Raji (cell line): ENCODE data around the gene HK2.

ENCODE experiments used
- POLR2A ChIP-seq: IDR thresholded peaks from 2 replicates; pipeline ENCODE4 v1.6.1; 2011; ENCODE audit warnings: low read depth, low read length, control low read depth; ENCODE audit not compliant: insufficient read depth

The HK2 gene

DNA sequence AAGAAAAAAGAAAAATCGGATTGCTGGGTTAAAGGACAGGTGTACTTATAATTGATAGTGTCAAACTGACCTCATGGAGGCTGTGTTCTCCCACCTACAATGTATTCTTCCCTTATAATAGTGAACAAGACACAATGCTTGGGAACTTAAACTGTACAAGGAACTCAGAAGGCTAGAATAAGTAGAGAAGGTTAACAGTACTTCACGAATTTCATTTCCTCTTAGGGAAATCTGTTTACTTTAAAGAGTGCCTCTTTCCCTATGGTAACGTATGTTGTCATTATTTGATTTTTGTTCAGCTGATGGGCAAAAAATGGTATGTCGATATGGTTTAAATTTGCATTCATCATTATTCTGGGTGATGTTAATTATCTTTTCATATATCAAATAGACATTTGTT, 9.2 kb upstream of the HK2 start:
- TF ChIP-seq POLR2A: no peak

DNA sequence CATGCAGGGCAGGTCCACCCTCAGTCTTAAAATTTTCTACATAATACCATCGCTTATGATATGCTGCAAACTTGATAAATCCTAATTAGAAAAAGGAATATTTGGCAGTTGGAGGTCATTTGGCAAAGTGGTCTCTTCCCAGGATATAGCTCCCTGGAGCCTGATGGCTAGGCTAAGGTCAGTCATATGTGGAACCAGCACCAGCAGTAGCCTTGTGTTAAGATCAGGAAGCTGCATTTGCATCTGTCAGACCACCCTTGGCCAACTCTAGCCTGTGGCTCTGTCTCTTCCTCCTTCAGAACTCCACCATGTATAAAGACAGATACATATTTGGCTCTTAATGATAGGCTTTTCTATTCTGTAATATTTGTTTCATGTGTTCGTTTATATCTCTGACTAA, 5.4 kb upstream of the HK2 start:
- no peak for TF ChIP-seq POLR2A

- no peak for TF ChIP-seq POLR2A
Measured at GRCh38 chr2:74831693-74832530, 2.0 kb upstream of the HK2 start.

GRCh38 chr2:74834792-74835755, 1.1 kb downstream of the HK2 start:
- peak; percentile 68 for TF ChIP-seq POLR2A

- TF ChIP-seq POLR2A: no peak
Measured at GRCh38 chr2:74835831-74836674, 2.1 kb downstream of the HK2 start.

GRCh38 chr2:74836675-74837401, 2.9 kb downstream of the HK2 start:
- TF ChIP-seq POLR2A: no peak

DNA sequence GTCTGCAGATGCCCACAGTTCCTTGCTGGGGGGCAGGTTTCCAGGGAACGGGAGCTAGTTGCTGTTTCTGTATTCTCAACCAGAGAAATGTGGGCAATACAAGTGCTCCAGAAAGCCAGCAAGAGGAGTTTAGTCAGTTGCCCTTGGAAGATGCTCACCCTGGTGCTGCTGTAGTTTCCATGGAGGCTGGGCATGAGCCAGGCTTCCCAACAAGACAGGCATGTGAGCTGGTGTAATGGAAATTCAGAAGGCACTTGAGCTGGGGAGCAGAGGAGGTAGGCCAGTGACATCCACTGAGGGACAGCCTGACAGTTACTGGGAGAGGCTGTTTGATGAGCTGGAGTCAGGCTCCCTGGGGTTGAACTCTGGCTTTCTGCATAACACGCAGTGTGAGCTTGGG, 7.7 kb downstream of the HK2 start:
- TF ChIP-seq POLR2A: no peak

- no peak for TF ChIP-seq POLR2A
Measured at GRCh38 chr2:74843433-74843832, 9.5 kb downstream of the HK2 start.

- TF ChIP-seq POLR2A: no peak
Measured at GRCh38 chr2:74843899-74844298, 10.0 kb downstream of the HK2 start.

DNA sequence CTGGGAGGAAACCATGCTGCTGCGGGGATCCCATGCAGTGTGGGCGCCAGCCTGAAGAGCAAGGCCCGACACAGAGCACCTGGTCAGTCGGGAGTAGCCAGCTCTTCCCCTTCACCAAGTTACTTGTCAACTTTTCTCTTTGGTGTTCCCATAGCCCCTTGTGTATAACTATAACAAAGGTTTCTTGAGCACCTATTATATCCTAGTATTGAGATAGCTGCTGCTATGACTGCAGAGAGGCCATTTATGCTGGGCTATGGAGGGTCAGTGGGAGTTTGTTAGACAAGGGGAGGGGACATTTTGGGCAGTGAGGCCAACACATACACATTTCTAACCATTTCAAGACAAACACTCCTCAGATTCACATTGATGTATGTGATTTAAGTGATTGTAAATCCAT, 10.8 kb downstream of the HK2 start:
- no peak for TF ChIP-seq POLR2A

- TF ChIP-seq POLR2A: no peak
Measured at GRCh38 chr2:74845217-74845751, 11.4 kb downstream of the HK2 start.

DNA sequence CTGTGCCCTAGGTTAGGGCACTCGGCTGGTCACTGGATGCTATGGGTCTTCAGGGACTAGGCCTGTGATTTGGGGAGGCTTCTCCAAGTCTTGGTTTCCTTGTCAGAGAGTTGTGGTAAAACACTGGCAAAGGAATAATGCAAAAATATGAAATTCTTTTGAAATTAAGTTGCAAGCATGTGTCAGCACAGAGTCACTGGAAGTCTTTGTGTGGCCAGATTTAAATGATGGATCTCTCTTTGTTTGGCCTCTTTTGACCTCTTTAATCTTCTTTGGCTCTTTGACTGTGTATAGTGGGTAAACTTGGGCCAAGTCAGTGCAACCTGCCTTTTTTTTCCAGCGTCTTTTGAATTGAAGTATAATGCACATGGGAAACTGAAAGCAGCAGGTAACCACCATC, 12.1 kb downstream of the HK2 start:
- no peak for TF ChIP-seq POLR2A

DNA sequence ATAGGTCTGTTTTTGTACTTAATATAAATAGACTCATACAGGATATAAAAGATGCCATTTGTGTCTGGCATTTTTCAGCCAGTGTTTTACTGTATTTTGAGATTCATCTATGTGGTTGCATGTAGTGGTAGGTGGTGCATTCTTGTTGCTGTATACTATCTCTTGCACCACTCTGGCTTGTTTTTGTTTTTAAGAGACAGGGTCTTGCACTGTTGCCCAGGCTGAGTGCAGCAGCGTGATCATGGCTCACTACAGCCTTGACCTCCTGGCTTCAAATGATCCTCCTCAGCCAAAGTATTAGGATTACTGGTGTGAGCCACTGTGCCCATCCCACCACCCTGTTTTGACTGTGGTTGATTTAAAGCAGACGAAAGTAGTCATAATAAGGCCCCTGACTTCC, 12.6 kb downstream of the HK2 start:
- no peak for TF ChIP-seq POLR2A
